Body of pancreas (tissue), 4 donors: ENCODE results near the gene HMGN3. TPM values are rescaled to one million over a fixed set of nuclear protein-coding genes. Genes with fewer than 3 reads are reported as not detected.

ENCODE experiments used
- ATAC-seq: fragments of 150-250 bp; one replicate; pipeline ENCODE4 v1.9.1; 2016
- DNase-seq, 4 donors: peaks; one replicate each; pipeline ENCODE4 v3.0.0-alpha.2; 2019
- H3K27ac ChIP-seq, 4 donors: fragments of 200-600 bp; sonication (generic); 1 replicate in 3 of 4; 2 replicates in 1 of 4; pipeline versions ENCODE4 v1.5.1 to v1.6.1; 2016 to 2019; ENCODE audit warnings: mild to moderate bottlenecking in 1 of 4, mixed read lengths in 1 of 4, moderate library complexity in 1 of 4
- H3K27me3 ChIP-seq, 2 donors: fragments of 200-600 bp; sonication (generic); one replicate each; pipeline ENCODE4 v1.6.0; 2016; ENCODE audit warnings: mild to moderate bottlenecking in 1 of 2
- H3K36me3 ChIP-seq, 2 donors: fragments of 200-600 bp; sonication (generic); replicated peaks in 1 of 2; 2 replicates each; pipeline ENCODE4 v1.5.1; 2016; ENCODE audit warnings: low read depth in 2 of 2; ENCODE audit not compliant: insufficient read depth in 1 of 2
- H3K4me1 ChIP-seq: fragments of 200-600 bp; sonication (generic); one replicate; pipeline ENCODE4 v1.6.0; 2016
- H3K4me3 ChIP-seq, 2 donors: fragments of 200-600 bp; sonication (generic); 1 replicate in 1 of 2; 2 replicates in 1 of 2; pipeline ENCODE4 v1.5.1; 2016 to 2019
- H3K9me3 ChIP-seq, 3 donors: fragments of 200-600 bp; sonication (generic); 1 replicate in 2 of 3; 2 replicates in 1 of 3; pipeline ENCODE4 v1.5.1; 2016
- POLR2A ChIP-seq, 3 donors: fragments of 450-650 bp; IDR thresholded peaks; one replicate each; pipeline ENCODE4 v1.6.1; 2016; ENCODE audit warnings: antibody characterized with exemption in 3 of 3, mild to moderate bottlenecking in 2 of 3
- WGBS, 2 donors: methylation state at CpG; one replicate each; pipeline ENCODE4 v1.1.5; 2017; 5-methylcytosine and 5-hydroxymethylcytosine counted together
- intact Hi-C: fragments of 100-400 bp; cut with DNase I; formaldehyde crosslinking; loops from one replicate; pipeline ENCODE4 v1.15.1; 2023
- total RNA-seq, 2 donors: library from RNA; depleted of rRNA; stranded (reverse); fragments of >200 nt; gene quantifications; one replicate each; pipeline ENCODE4 v1.1.0, GENCODE V29; 2016
- TF ChIP-seq, protein P1 (sequence below), 7 experiments: fragments of 450-650 bp in 4 of 7; fragments of 200-600 bp in 3 of 7; sonication (generic) in 3 of 7; IDR thresholded peaks; one replicate each; pipeline ENCODE4 v1.5.1; 2016 to 2019; ENCODE audit warnings: antibody characterized with exemption in 7 of 7

Gene HMGN3
- total RNA-seq, 2 donors from 2014 or later: 36.1 to 78.1 TPM

- Histone ChIP-seq H3K27me3 (no peaks in the 10 kb centered on the region), H3K27ac (no peak overlapping the region), H3K36me3 (no peaks in the 10 kb centered on the region), H3K4me3 (no peak overlapping the region), H3K9me3 (no peaks in the 10 kb centered on the region), H3K4me1 (no peaks in the 10 kb centered on the region)
- DNase-seq (no peak), ATAC-seq (no peak)
- intact Hi-C loops: no loop called here
- TF ChIP-seq POLR2A (IDR thresholded peaks at IDR 0.05): no peak
- TF ChIP-seq, protein P1, sequence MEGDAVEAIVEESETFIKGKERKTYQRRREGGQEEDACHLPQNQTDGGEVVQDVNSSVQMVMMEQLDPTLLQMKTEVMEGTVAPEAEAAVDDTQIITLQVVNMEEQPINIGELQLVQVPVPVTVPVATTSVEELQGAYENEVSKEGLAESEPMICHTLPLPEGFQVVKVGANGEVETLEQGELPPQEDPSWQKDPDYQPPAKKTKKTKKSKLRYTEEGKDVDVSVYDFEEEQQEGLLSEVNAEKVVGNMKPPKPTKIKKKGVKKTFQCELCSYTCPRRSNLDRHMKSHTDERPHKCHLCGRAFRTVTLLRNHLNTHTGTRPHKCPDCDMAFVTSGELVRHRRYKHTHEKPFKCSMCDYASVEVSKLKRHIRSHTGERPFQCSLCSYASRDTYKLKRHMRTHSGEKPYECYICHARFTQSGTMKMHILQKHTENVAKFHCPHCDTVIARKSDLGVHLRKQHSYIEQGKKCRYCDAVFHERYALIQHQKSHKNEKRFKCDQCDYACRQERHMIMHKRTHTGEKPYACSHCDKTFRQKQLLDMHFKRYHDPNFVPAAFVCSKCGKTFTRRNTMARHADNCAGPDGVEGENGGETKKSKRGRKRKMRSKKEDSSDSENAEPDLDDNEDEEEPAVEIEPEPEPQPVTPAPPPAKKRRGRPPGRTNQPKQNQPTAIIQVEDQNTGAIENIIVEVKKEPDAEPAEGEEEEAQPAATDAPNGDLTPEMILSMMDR (IDR thresholded peaks at IDR 0.05): no peak
Observed at GRCh38 chr6:79196912-79197311, 37.6 kb downstream of the HMGN3 start.

DNA sequence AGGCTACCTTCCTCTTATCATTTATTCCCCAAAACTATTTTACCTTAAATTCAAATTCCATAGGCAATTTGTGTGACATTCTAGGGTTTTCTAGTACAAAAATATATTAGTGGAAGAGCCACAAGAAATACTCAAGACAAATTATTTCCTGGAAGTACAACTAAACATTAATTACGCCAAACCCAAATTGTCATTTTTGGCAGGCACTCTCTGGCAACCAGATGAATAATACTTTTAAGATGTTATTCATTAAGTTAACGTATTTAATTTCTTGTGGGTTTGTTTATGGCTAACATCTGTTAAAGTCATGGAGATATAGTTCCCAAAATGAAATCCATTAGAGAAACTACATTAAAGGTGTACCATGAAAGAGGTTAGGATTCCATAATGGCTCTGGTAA, 40.5 kb downstream of the HMGN3 start:
- ATAC-seq (no peak), DNase-seq (no peak)
- no peaks in the 10 kb centered on the region for H3K36me3 ChIP-seq
- peaks cover 5% of the 10 kb centered on the region for H3K4me1 ChIP-seq
- no peaks in the 10 kb centered on the region for H3K27me3 ChIP-seq
- no peak overlapping the region for H3K4me3 ChIP-seq
- WGBS, 2 donors: 80 to 88% methylated on average over 2 of the region's 2 CpGs
- no peak overlapping the region for H3K27ac ChIP-seq
- intact Hi-C loops: no loop called here
- TF ChIP-seq, protein P1 (IDR thresholded peaks at IDR 0.05): no peak
- no peak for TF ChIP-seq POLR2A (IDR thresholded peaks at IDR 0.05)
- H3K9me3 ChIP-seq: peaks cover 0 to 4% (median 0%) of the 10 kb centered on the region in 3 donors

GRCh38 chr6:79189760-79190350, 44.6 kb downstream of the HMGN3 start:
- ATAC-seq (no peak), DNase-seq (no peak)
- TF ChIP-seq, protein P1 (IDR thresholded peaks at IDR 0.05): no peak
- no peak for TF ChIP-seq POLR2A (IDR thresholded peaks at IDR 0.05)
- Histone ChIP-seq H3K4me3 (no peak overlapping the region), H3K9me3 (peaks cover 0 to 4% (median 0%) of the 10 kb centered on the region in 3 donors), H3K36me3 (no peaks in the 10 kb centered on the region), H3K4me1 (peaks cover 7% of the 10 kb centered on the region), H3K27ac (no peak overlapping the region), H3K27me3 (no peaks in the 10 kb centered on the region)
- WGBS, 2 donors: 40 to 63% methylated on average over 2 of the region's 2 CpGs
- intact Hi-C loops: no loop called here

DNA sequence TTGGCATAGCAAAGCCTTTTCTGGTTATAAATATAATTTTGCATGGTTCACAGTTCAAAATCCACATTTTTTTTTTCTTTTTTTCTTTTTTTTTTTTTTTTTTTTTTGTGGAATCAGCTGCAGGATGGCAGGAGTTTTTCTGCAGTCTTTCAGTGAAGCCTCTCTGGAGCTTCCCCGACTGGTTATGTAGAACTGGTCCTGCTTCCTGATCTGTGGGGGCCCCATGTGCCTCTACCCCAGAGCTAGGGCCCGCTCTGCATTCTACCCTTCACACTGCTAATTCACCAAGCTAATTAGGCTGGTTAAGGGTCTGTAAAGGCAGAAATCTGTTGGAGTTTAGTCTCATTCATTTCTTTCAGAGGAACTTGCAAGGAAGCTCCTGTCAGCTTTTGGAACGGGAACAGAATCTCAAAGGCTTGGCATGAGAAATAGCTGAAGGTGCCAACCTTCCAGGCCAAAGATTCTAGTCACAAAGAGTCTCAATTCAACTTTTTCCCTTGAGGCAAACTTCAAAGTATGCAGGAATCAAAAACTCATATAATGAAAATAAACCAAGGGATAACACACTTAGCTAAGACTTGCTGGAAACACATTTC, 45.5 kb downstream of the HMGN3 start:
- Histone ChIP-seq H3K9me3 (peaks cover 0 to 4% (median 0%) of the 10 kb centered on the region in 3 donors), H3K4me3 (no peak overlapping the region), H3K36me3 (no peaks in the 10 kb centered on the region), H3K27ac (no peak overlapping the region), H3K27me3 (no peaks in the 10 kb centered on the region), H3K4me1 (peaks cover 7% of the 10 kb centered on the region)
- WGBS, 2 donors: 36 to 44% methylated on average over 3 of the region's 3 CpGs
- ATAC-seq: no peak
- peak in 2 of 4 donors; percentile 12 to 30 for DNase-seq
- intact Hi-C loops: no loop called here
- TF ChIP-seq, protein P1 (IDR thresholded peaks at IDR 0.05): no peak
- TF ChIP-seq POLR2A (IDR thresholded peaks at IDR 0.05): no peak

GRCh38 chr6:79188107-79188506, 46.4 kb downstream of the HMGN3 start:
- H3K36me3 ChIP-seq: no peaks in the 10 kb centered on the region
- peaks cover 7% of the 10 kb centered on the region for H3K4me1 ChIP-seq
- no peaks in the 10 kb centered on the region for H3K27me3 ChIP-seq
- intact Hi-C loops: no loop called here
- 74 to 84% methylated on average over 2 of the region's 2 CpGs for WGBS, 2 donors
- no peak overlapping the region for H3K27ac ChIP-seq
- no peak for ATAC-seq
- no peak overlapping the region for H3K4me3 ChIP-seq
- H3K9me3 ChIP-seq: peaks cover 0 to 4% (median 0%) of the 10 kb centered on the region in 3 donors
- DNase-seq: no peak
- TF ChIP-seq, protein P1 (IDR thresholded peaks at IDR 0.05): no peak
- TF ChIP-seq POLR2A (IDR thresholded peaks at IDR 0.05): no peak
